Psoas muscle (tissue), 8 donors: Measurements from ENCODE around the gene NRM. TPM values are rescaled to one million over a fixed set of nuclear protein-coding genes. Genes with fewer than 3 reads are reported as not detected.

Source experiments
- ATAC-seq, 4 donors: fragments of 200-7000 bp; cut with Tn5 transposase; one replicate each; pipeline ENCODE4 v1.9.1; 2020; ENCODE audit warnings: moderate library complexity in 3 of 4, mild to moderate bottlenecking in 2 of 4
- DNase-seq, 2 donors: peaks; one replicate each; pipeline ENCODE4 v3.0.0-alpha.2; 2020
- H3K27ac ChIP-seq: fragments of 200-600 bp; one replicate; pipeline ENCODE4 v1.8.0; 2022
- H3K27me3 ChIP-seq, 3 donors: fragments of 200-600 bp in 1 of 3; one replicate each; pipeline versions ENCODE4 v1.6.1 to v1.8.0; 2013 to 2022; ENCODE audit warnings: low read length in 2 of 3, mild to moderate bottlenecking in 2 of 3, moderate library complexity in 1 of 3; ENCODE audit not compliant: insufficient read depth in 3 of 3
- H3K36me3 ChIP-seq, 2 donors: fragments of 200-600 bp in 1 of 2; one replicate each; pipeline versions ENCODE4 v1.6.1 to v1.8.0; 2013 to 2022; ENCODE audit warnings: low read depth in 1 of 2, mild to moderate bottlenecking in 1 of 2, moderate library complexity in 1 of 2; ENCODE audit not compliant: insufficient read depth in 1 of 2
- H3K4me1 ChIP-seq: fragments of 200-600 bp; one replicate; pipeline ENCODE4 v1.8.0; 2022
- H3K4me3 ChIP-seq: fragments of 200-600 bp; one replicate; pipeline ENCODE4 v1.8.0; 2022; ENCODE audit warnings: mild to moderate bottlenecking
- H3K9me3 ChIP-seq: fragments of 200-600 bp; one replicate; pipeline ENCODE4 v1.8.0; 2022
- CTCF ChIP-seq: fragments of 200-600 bp; IDR thresholded peaks from one replicate; pipeline ENCODE4 v1.8.0; 2022; ENCODE audit warnings: antibody characterized with exemption
- WGBS, 3 donors: extraction: QIAGEN DNeasy Blood & Tissue Kit; methylation state at CpG; one replicate each; pipeline versions ENCODE4 v1.1.6 to v1.1.7; 2013; 5-methylcytosine and 5-hydroxymethylcytosine counted together
- intact Hi-C, 2 donors: fragments of 100-400 bp; cut with DNase I; formaldehyde crosslinking; loops; one replicate each; pipeline versions ENCODE4 v1.11.0 to v1.14.2; 2022
- polyA plus RNA-seq, 3 donors: library from polyadenylated mRNA; stranded (reverse); fragments of 200-250 nt; gene quantifications; one replicate each; pipeline ENCODE4 v1.2.3, GENCODE V29; 2013
- total RNA-seq, 4 donors: library from RNA; stranded (reverse); fragmentation: NEBNext Ultra II Directional in 2 of 4; extraction: Animal tissue kit (Norgen Biotek cat#: 25700) in 2 of 4; gene quantifications; one replicate each; pipeline versions ENCODE4 v1.2.1 to v1.2.4, GENCODE V29; 2021 to 2023
- donor health status: healthy with polysubstance abuse.
- donor health status: DM: no; HTN: no; CAD: no; lungs with moderate emphysema.
- donor health status: Bipolar disorder and iron deficiency.
- donor health status: healthy.
- donor health status: DM: yes; HTN: yes; CAD: no.
- donor health status: DM: no; HTN: no; CAD: no.
- donor health status: DM: no; HTN: no; CAD: no.
- donor health status: DM: yes; HTN: yes; CAD: no.

NRM gene
- total and polyA plus RNA-seq, 7 donors: 1.8 to 4.1 (median 2.4) TPM

GRCh38 chr6:30689022-30689865 is 1.5 kb downstream of the NRM start:
- H3K27me3 ChIP-seq: no peaks in the 10 kb centered on the region
- no peak for TF ChIP-seq CTCF
- peaks cover 0 to 7% of the 10 kb centered on the region in 2 donors for H3K36me3 ChIP-seq
- WGBS, 3 donors: 78 to 86% (median 80%) methylated on average over 11 of the region's 11 CpGs
- peak overlapping the region; percentile 85 for H3K4me3 ChIP-seq
- no peak for ATAC-seq
- H3K27ac ChIP-seq: peak overlapping the region; percentile 91
- intact Hi-C loops: loop anchor here in 1 of 2 donors (10.0 kb wide), 1 partner anchor 396 kb away; no protein-coding TSS in a partner anchor
- H3K4me1 ChIP-seq: peaks cover 27% of the 10 kb centered on the region
- H3K9me3 ChIP-seq: no peaks in the 10 kb centered on the region
- no peak for DNase-seq

GRCh38 chr6:30688569-30688968 is 2.2 kb downstream of the NRM start:
- ATAC-seq (no peak), DNase-seq (no peak)
- intact Hi-C loops: loop anchor here in 1 of 2 donors (10.0 kb wide), 1 partner anchor 396 kb away; no protein-coding TSS in a partner anchor
- TF ChIP-seq CTCF: no peak
- Histone ChIP-seq H3K4me1 (peaks cover 27% of the 10 kb centered on the region), H3K4me3 (peak overlapping the region; percentile 85), H3K36me3 (peaks cover 0 to 7% of the 10 kb centered on the region in 2 donors), H3K27me3 (no peaks in the 10 kb centered on the region), H3K27ac (peak overlapping the region; percentile 91), H3K9me3 (no peaks in the 10 kb centered on the region)
- 78 to 82% (median 81%) methylated on average over 9 of the region's 9 CpGs for WGBS, 3 donors

DNA sequence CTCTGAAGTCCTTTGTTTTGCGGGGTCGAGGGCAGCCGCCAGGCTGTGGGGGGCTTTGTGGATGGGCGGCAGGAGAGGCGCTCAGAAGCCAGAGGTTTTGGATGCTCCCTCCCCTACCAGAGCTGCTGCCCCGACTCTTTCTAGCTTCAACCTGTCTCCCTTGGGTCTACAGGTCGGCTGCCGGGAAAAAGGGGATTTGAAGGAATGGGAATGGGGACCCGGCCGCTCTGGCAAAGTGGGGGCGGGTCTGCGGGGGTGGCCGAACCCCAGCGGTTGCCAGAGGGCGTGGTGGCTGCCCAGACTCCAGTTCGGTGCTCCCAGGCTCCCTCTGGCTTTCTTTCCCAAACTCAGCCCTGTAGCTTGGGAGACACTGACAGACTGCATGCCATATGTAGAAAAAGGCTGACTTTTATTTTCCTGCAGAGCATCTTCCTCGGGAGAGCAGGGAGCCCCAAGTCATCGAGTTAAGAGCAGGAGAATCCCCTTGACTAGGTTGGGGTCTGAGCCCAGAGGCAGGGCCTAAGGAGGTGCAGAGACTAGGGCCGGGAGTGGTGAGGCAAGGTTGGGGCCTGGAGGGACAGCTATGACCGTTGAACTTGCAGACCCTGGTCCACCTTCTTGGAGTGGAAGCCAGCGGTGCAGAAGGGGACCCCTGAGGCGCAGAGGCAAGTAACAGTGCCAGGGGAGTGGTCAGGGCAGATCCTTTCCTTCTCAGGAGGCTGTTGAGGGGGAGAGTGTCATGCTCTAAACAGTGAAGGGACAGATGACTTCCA is 2.9 kb downstream of the NRM start:
- Histone ChIP-seq H3K36me3 (peaks cover 0 to 7% of the 10 kb centered on the region in 2 donors), H3K27me3 (no peaks in the 10 kb centered on the region), H3K27ac (peak overlapping the region; percentile 91), H3K4me3 (peak overlapping the region; percentile 85), H3K4me1 (peaks cover 29% of the 10 kb centered on the region), H3K9me3 (no peaks in the 10 kb centered on the region)
- WGBS, 3 donors: 16 to 18% (median 16%) methylated on average over 21 to 22 of the region's 22 CpGs
- DNase-seq: peak; percentile 49 to 71
- TF ChIP-seq CTCF: no peak
- ATAC-seq: no peak
- intact Hi-C loops: loop anchor here in 1 of 2 donors (2.0 to 10.0 kb wide), 2 partner anchors 33 to 397 kb away; partner anchors contain the start of gene TUBB

DNA sequence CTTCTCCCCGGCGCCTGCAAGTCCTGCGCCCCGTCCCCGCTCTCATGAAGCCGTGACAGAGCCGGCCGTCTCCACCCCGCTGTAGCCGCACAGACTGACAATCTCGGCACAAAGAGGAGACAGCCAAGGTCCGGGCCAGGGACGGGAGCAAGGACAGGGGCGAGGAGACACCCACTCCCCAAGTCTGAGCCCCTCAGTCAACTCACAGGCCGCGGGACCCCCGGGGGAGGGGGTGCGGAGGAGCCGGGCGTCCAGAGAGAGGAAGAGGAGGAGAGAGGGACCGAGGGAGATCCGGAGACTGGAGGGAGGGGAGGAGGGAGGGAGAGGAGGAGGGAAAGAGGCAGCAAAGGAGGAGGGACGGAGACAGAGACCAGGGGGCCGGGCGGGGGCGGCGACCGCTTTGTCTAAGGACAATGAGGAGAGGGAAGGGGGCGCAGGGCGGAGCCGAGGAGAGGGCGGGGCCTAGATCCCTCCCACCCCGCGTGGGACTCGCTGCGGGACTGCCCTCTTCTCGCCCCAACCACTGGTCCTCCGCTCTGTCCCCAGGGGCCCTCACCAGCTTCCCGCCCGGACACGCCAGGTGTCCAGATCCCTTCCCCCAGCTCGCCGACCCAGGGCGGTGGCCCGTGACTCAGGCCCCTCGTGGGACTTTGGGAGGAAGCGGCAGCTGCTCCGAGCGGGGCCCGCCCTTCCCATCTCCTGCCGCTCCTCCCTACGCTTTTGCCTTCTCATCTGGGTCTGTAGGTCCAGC is 3.7 kb downstream of the NRM start:
- intact Hi-C loops: loop anchor here in 1 of 2 donors (2.0 to 10.0 kb wide), 2 partner anchors 34 to 398 kb away; partner anchors contain the start of gene TUBB
- WGBS, 3 donors: 1 to 2% (median 2%) methylated on average over 36 to 52 of the region's 52 CpGs
- no peak for TF ChIP-seq CTCF
- Histone ChIP-seq H3K9me3 (no peaks in the 10 kb centered on the region), H3K4me3 (peak overlapping the region; percentile 85), H3K36me3 (peaks cover 0 to 7% of the 10 kb centered on the region in 2 donors), H3K4me1 (peaks cover 35% of the 10 kb centered on the region), H3K27ac (peak overlapping the region; percentile 91), H3K27me3 (no peaks in the 10 kb centered on the region)
- DNase-seq: peak; percentile 97 to 99
- ATAC-seq: peak; percentile 77 to 82 (median 80)
